DOHH2 (cell line): Measurements from ENCODE around the gene LPAR2.
A peak's percentile ranks its signal among the peaks of the same experiment; 100 is the strongest.

ENCODE experiments used
- H3F3A ChIP-seq: fragments of 200-600 bp; sonication (generic), shearing (Covaris generic); 2 replicates; pipeline ENCODE4 v1.6.0; 2016; ENCODE audit warnings: antibody characterized with exemption, mild to moderate bottlenecking; ENCODE audit not compliant: control insufficient read depth, insufficient read depth
- H3K27ac ChIP-seq: fragments of 200-600 bp; sonication (generic); 2 replicates; pipeline ENCODE4 v1.5.1; 2014; ENCODE audit warnings: low read depth, mild to moderate bottlenecking, low read length, moderate library complexity
- H3K27me3 ChIP-seq: fragments of 200-600 bp; sonication (generic); 2 replicates; pipeline ENCODE4 v1.6.1; 2014; ENCODE audit warnings: mild to moderate bottlenecking, low read length, mixed read lengths; ENCODE audit not compliant: control insufficient read depth
- H3K36me3 ChIP-seq: fragments of 200-600 bp; sonication (generic); 2 replicates; pipeline ENCODE4 v1.6.1; 2014; ENCODE audit warnings: mild to moderate bottlenecking, low read length, moderate library complexity, mixed read lengths; ENCODE audit not compliant: control insufficient read depth
- H3K4me1 ChIP-seq: fragments of 200-600 bp; sonication (generic); 2 replicates; pipeline ENCODE4 v1.6.1; 2014; ENCODE audit warnings: mild to moderate bottlenecking, low read length, mixed read lengths; ENCODE audit not compliant: control insufficient read depth
- H3K4me2 ChIP-seq: fragments of 200-600 bp; sonication (generic); 2 replicates; pipeline ENCODE4 v1.6.0; 2014; ENCODE audit warnings: mild to moderate bottlenecking, low read length, moderate library complexity
- H3K4me3 ChIP-seq: fragments of 200-600 bp; sonication (generic); 2 replicates; pipeline ENCODE4 v1.5.1; 2014; ENCODE audit warnings: mild to moderate bottlenecking, low read length, mixed read lengths
- H3K79me2 ChIP-seq: fragments of 200-600 bp; sonication (generic); 2 replicates; pipeline ENCODE4 v1.6.1; 2014; ENCODE audit warnings: mild to moderate bottlenecking, low read length, mixed read lengths; ENCODE audit not compliant: control insufficient read depth
- H3K9me2 ChIP-seq: fragments of 200-600 bp; sonication (generic); replicated peaks from 2 replicates; pipeline ENCODE4 v1.6.1; 2014; ENCODE audit warnings: mild to moderate bottlenecking, low read length, mixed read lengths; ENCODE audit not compliant: control insufficient read depth
- H3K9me3 ChIP-seq: fragments of 200-600 bp; sonication (generic); 2 replicates; pipeline ENCODE4 v1.6.1; 2014; ENCODE audit warnings: antibody characterized with exemption, low read length, mixed read lengths; ENCODE audit not compliant: control insufficient read depth, insufficient read depth
- H4K20me1 ChIP-seq: fragments of 200-600 bp; sonication (generic); 2 replicates; pipeline ENCODE4 v1.6.0; 2014; ENCODE audit warnings: low read depth, mild to moderate bottlenecking, antibody characterized with exemption, low read length, moderate library complexity; ENCODE audit not compliant: control insufficient read depth, insufficient read depth
- CTCF ChIP-seq: fragments of 200-600 bp; sonication (generic); IDR thresholded peaks from one replicate; pipeline ENCODE4 v1.5.1; 2014; ENCODE audit warnings: antibody characterized with exemption, mild to moderate bottlenecking, low read depth, low read length; ENCODE audit not compliant: poor library complexity, severe bottlenecking
- EZH2phosphoT487 ChIP-seq: fragments of 200-600 bp; sonication (generic); IDR thresholded peaks from 2 replicates; pipeline ENCODE4 v1.6.1; 2017; ENCODE audit warnings: borderline replicate concordance, mild to moderate bottlenecking, antibody characterized with exemption, low read length, moderate library complexity, mixed read lengths

The LPAR2 gene

GRCh38 chr19:19630426-19630825 is 2.4 kb upstream of the LPAR2 start:
- Histone ChIP-seq H4K20me1 (no peaks in the 10 kb centered on the region), H3K27ac (no peak overlapping the region), H3F3A (peaks cover 3% of the 10 kb centered on the region; the same call in 1 of the 2 replicates), H3K9me2 (no peaks in the 10 kb centered on the region), H3K79me2 (no peaks in the 10 kb centered on the region), H3K4me3 (no peak overlapping the region), H3K27me3 (no peaks in the 10 kb centered on the region), H3K9me3 (no peaks in the 10 kb centered on the region), H3K36me3 (peaks cover 44% of the 10 kb centered on the region), H3K4me2 (no peak overlapping the region), H3K4me1 (peaks cover 16% of the 10 kb centered on the region)
- TF ChIP-seq CTCF (no peak), EZH2phosphoT487 (no peak)

GRCh38 chr19:19630062-19630414 is 2.0 kb upstream of the LPAR2 start:
- no peaks in the 10 kb centered on the region for H4K20me1 ChIP-seq
- peaks cover 3% of the 10 kb centered on the region; the same call in 1 of the 2 replicates for H3F3A ChIP-seq
- no peak for TF ChIP-seq CTCF
- no peak for TF ChIP-seq EZH2phosphoT487
- no peaks in the 10 kb centered on the region for H3K27me3 ChIP-seq
- no peaks in the 10 kb centered on the region for H3K9me2 ChIP-seq
- no peak overlapping the region for H3K4me2 ChIP-seq
- peaks cover 16% of the 10 kb centered on the region for H3K4me1 ChIP-seq
- H3K9me3 ChIP-seq: no peaks in the 10 kb centered on the region
- no peaks in the 10 kb centered on the region for H3K79me2 ChIP-seq
- H3K36me3 ChIP-seq: peaks cover 40% of the 10 kb centered on the region
- H3K4me3 ChIP-seq: no peak overlapping the region
- H3K27ac ChIP-seq: no peak overlapping the region

GRCh38 chr19:19628501-19629134 is 598 bp upstream of the LPAR2 start:
- Histone ChIP-seq H3K79me2 (no peaks in the 10 kb centered on the region), H3K9me2 (no peaks in the 10 kb centered on the region), H3K4me2 (peak overlapping the region; percentile 90), H3F3A (peaks cover 3% of the 10 kb centered on the region; the same call in 1 of the 2 replicates), H3K27me3 (no peaks in the 10 kb centered on the region), H3K4me1 (peaks cover 21% of the 10 kb centered on the region), H3K27ac (peak overlapping the region; percentile 12; the same call in 1 of the 2 replicates), H4K20me1 (no peaks in the 10 kb centered on the region), H3K4me3 (peak overlapping the region; percentile 86), H3K36me3 (peaks cover 28% of the 10 kb centered on the region), H3K9me3 (no peaks in the 10 kb centered on the region)
- TF ChIP-seq CTCF (no peak), EZH2phosphoT487 (no peak)
